Activated naive CD8-positive, alpha-beta T cell treated with anti-CD3 and anti-CD28 coated beads, Interleukin-2, amount 50 U/mL, for 16 hours (primary cell): ENCODE results near the gene TNFRSF19.
"Not testable (repeated sequence)": the region's sequence is repeated elsewhere in the genome, so short reads cannot be mapped to it uniquely, and the experiment has no call there.

Source experiments
- DNase-seq: peaks from one replicate; pipeline ENCODE4 v3.0.0-alpha.2; 2020; ENCODE audit warnings: low read depth, low spot score

TNFRSF19 gene

GRCh38 chr13:23570099-23570920 is at the start of gene TNFRSF19:
TSS of gene TNFRSF19 (plus strand) at chr13:23570412. CDS start at chr13:23590184, 19,772 bp downstream.
- DNase-seq, result no peak

- DNase-seq, result not testable (repeated sequence)
Observed at GRCh38 chr13:23529926-23530325, 40.3 kb upstream of the TNFRSF19 start.

- no peak for DNase-seq
Observed at GRCh38 chr13:23531446-23531845, 38.8 kb upstream of the TNFRSF19 start.

GRCh38 chr13:23534090-23534489 is 36.1 kb upstream of the TNFRSF19 start:
- DNase-seq, result no peak

DNA sequence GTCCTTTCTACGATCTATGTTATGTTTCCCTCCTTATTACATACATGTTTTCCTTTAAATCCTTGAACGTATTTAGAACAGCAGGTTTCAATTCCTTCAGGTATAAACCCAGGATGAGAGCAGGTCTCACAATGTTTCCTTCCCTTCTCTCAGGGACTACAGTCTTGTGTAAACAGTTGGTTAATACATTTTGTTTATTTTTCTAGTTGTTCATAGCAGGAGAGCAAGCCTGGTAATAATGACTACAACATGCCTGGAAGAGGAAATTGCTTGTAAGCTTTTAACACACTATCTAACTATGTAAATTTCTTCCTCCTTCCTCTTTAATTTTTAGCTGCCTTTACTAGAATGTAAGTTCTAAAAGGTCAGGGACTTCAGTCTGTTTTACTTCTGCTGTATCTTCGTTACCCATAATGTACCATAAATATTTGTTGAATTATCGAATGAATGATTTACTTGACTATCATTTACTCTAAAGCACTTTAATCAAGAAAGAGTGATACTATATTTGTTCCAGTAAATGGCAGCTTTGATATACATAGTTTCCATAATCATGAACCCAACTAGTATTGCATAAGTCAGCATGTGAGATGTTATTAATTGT is 28.9 kb upstream of the TNFRSF19 start:
- no peak for DNase-seq

DNA sequence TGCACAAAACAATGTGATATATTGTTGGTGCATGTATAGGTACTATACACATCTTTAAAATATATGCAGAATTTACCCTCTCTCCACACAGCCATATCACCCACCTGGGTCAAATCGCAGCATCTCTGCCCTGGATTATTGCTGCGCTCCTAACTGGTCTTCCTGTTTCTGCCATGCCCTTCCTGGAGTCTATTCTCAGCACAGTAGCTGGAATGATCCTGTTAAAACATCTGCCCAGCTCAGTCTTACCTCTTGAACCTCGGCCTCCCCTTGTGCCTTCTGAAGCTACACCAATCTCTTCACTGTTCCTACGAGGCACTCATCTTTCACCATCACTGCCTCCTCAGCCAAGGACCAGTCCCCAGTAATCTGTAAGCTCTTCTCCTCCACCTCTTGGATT is 25.5 kb upstream of the TNFRSF19 start:
- DNase-seq, result no peak

DNA sequence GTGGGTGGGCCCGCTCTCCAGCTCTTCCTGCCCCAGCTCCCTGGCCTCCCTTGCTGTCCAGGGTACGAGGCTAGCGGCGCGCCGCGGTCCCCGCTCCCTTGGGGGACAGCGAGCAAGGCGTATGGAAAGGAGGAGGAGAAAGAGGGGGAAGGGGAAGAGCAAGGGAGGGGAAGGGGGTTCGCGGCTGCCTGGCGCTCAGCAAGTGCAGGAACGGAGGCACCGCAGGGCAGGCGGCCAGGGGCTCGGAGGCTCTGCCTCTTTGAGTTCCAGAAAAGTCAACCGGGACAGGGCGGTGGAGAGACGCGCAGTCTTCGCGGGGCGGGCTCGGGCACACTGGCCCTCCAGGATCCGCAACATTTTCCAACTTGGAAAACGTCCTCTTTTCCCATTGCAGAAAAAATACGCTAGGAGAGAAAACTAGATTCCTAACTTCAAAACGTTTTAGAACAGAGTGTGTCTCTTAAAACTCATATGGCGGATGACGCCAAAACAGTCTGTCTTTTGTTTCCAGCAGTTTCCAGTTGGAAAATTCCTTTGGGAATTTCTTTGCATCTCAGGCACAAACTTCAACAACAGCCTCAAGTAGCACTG is 23.1 kb upstream of the TNFRSF19 start:
- no peak for DNase-seq

GRCh38 chr13:23549724-23550123 is 20.5 kb upstream of the TNFRSF19 start:
- no peak for DNase-seq

DNA sequence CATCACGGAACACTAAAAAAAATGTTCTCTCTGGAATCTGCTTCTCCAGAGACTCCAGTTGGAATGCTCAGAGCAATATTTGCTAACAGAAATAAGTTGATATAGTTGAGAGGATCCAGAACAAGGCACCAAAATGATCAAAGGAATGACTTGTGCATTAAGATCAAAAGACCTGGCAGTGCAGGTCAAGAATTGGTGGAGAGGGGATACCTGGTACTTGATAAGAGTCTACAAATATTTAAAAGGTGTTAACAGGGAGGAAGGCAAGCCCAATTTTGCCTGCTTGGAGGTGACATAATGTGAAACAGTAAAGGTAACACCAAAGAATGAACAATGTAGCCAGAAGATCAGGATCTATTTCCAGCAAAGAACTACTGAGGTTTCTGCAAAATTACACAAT is 20.0 kb upstream of the TNFRSF19 start:
- DNase-seq, result no peak

GRCh38 chr13:23551213-23552008 is 18.8 kb upstream of the TNFRSF19 start:
- no peak for DNase-seq

- no peak for DNase-seq
Observed at GRCh38 chr13:23552171-23552570, 18.0 kb upstream of the TNFRSF19 start.

GRCh38 chr13:23552661-23553060 is 17.6 kb upstream of the TNFRSF19 start:
- no peak for DNase-seq

DNA sequence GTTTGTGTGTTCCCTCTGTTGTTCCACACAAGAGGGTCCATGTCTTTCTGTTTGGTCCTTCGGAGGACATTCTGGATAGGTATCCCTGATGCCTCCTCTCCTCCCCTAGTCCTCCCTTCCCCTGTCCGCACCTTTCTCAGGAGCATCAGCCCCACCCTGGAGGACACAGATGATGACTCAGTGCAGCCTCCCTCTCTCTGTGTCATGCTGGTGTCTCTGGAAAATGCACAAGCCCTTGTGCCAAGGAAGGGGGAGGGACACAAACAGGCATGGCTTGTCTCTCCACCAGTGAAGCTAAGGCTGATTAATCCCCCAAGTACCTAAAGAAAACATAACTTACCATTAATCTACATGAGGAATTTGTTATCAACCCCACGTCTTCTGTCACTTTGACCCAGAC is 16.2 kb upstream of the TNFRSF19 start:
- DNase-seq, result no peak

DNA sequence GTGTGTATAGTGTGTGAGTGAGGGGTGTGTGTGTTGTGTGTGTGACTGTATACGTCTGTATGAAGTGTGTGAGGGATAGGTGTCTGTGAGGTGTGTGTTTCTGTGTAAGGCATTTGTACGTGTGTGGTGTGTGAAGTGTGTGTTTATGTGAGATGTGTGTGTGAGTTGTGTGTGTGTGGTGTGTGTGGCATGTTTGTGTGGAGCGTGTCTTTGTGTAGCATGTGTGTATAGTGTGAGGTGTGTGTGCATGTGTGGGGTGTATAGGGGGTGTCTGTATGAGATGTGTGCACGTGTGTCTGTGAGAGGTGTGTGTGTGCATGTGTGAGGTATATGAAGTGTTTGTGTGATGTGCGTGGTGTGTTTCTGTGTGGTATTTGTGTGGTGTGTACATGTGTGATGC is 13.2 kb upstream of the TNFRSF19 start:
- no peak for DNase-seq

DNA sequence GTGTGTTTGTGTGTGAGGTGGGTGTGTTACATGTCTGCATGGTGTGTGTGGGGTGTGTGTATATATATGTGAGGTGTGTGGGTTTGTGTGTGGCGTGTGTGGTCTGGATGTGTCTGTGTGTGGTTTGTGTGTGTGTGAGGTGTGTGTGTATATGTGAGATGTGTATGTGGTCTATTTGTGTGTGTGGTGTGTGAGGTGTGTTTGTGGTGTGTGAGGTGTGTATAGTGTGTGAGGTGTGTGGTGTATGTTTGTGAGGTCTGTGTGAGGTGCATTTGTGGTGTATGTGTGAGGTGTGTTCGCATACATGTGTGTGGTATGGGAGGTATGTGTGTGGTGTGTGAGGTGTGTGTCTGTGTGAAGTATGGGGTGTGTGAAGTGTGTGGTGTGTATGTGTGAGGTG is 12.5 kb upstream of the TNFRSF19 start:
- DNase-seq, result no peak

- DNase-seq, result no peak
Observed at GRCh38 chr13:23558675-23559536, 11.3 kb upstream of the TNFRSF19 start.

- DNase-seq, result no peak
Observed at GRCh38 chr13:23560571-23561089, 9.6 kb upstream of the TNFRSF19 start.

GRCh38 chr13:23561261-23561660 is 9.0 kb upstream of the TNFRSF19 start:
- no peak for DNase-seq

GRCh38 chr13:23563085-23563845 is 6.9 kb upstream of the TNFRSF19 start:
- no peak for DNase-seq

DNA sequence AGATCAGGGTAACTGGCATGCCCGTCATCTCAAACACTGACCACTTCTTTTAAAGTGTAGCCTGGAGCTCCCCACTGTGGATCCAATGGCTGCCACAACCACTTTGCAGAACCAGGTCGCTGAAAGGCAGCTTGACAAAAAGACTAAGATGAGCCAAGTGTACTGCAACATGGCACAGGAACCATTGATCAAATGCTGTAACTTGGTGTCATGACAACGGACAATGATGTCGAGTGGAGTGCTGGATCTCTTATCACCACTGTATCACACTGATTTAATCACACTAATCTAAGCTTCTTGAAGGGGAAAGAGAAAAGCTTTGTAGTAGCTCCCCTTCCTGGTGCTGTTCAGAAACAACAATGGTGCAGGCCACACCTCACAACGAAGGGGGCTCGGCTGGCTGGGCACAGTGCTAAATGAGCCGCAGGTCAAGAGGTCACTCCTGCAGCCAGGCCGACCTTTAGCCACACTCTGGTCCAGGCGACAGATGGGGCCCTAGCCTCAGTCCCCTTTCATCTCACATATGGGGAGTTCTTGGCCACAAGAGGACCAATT is 2.2 kb upstream of the TNFRSF19 start:
- no peak for DNase-seq
